AG04450 (cell line): ENCODE measurements around the gene SMIM24. TPM values are rescaled to one million over a fixed set of nuclear protein-coding genes. Genes with fewer than 3 reads are reported as not detected.

Source experiments
- CTCF ChIA-PET: fragments of 300-600, 350-600 bp; formaldehyde crosslinking; extraction: SDS; loops from one replicate; lab custom pipeline; 2022; ENCODE audit warnings: antibody characterized with exemption, inconsistent platforms; lab: Charles Lee
- POLR2A ChIA-PET: fragments of 350-600 bp; formaldehyde crosslinking; extraction: SDS; loops from one replicate; lab custom pipeline; 2021; ENCODE audit warnings: antibody characterized with exemption, inconsistent platforms; lab: Yijun Ruan, JAX
- DNase-seq: peaks from one replicate; pipeline ENCODE4 v3.0.0-alpha.2; 2011; ENCODE audit warnings: low read depth, low spot score
- H3K27ac ChIP-seq: one replicate; pipeline ENCODE4 v1.5.1; 2012; ENCODE audit warnings: low read depth, low read length, control low read depth
- H3K27me3 ChIP-seq: one replicate; pipeline ENCODE4 v1.6.0; 2012; ENCODE audit warnings: low read length; ENCODE audit not compliant: control insufficient read depth, insufficient read depth
- H3K4me3 ChIP-seq: 2 replicates; pipeline ENCODE4 v1.5.1; 2011; ENCODE audit warnings: mild to moderate bottlenecking, low read depth, low read length, control low read depth
- H3K9me3 ChIP-seq: 2 replicates; pipeline ENCODE4 v1.5.1; 2012; ENCODE audit warnings: low read length; ENCODE audit not compliant: control insufficient read depth, insufficient read depth
- polyA plus RNA-seq: library from polyadenylated mRNA; depleted of rRNA; stranded (reverse); fragments of >200 nt; gene quantifications from 2 replicates; pipeline ENCODE4 v1.2.3, GENCODE V29; 2011
- TF ChIP-seq, protein P1 (sequence below): IDR thresholded peaks from 2 replicates; pipeline ENCODE4 v1.5.1; 2011; ENCODE audit warnings: low read depth, low read length, control low read depth, inconsistent platforms

SMIM24 gene
- polyA plus RNA-seq, 1 experiment: 0.19 TPM

DNA sequence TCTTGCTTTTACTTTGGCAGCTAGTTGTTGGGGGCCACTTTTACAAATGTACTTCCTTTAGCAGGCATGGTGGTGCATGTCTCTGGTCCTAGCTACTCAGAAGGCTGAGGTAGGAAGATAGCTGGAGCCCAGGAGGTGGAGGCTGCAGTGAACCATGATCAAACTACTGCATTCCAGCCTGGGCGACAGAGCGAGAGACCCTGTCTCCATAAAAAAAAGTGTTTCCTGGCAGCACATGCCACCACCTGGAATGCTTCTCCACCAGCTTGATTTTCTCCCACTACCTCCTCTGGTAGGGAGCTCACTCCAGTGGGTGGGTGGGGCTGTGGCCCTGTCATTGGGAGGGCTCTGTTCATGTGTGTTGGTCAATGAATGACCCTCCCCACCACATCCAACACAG, 38.3 kb upstream of the SMIM24 start:
- CTCF ChIA-PET: interaction anchor here (1.3 kb wide), 1 partner anchor 33 kb away, joined by 7 read pairs; no protein-coding TSS in a partner anchor

DNA sequence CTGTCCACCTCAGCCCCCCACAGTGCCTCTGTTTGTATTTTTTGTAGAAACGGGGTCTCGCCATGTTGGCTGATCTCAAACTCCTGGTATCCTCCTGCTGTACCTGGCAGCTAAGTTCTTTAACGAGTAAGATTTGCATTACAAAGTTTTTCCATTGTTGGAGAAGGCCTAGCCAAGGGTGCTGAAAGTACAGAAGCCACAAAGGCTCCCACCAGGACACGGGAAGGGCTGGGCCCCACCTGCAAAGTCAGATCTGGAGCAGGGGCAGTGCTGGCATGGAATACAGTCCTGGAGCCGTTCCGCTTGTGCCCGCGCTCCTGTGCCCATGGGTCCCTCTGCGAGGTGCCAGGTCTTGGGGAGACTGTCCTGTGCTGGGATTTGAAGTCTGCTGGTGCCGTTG, 37.9 kb upstream of the SMIM24 start:
- H3K27ac ChIP-seq: no peak overlapping the region
- DNase-seq: no peak
- POLR2A ChIA-PET: interaction anchor here (0.6 to 0.7 kb wide), 2 partner anchors 1251 to 1791 kb away, joined by 4 to 10 read pairs; no protein-coding TSS in a partner anchor
- H3K4me3 ChIP-seq: no peak overlapping the region
- TF ChIP-seq, protein P1, sequence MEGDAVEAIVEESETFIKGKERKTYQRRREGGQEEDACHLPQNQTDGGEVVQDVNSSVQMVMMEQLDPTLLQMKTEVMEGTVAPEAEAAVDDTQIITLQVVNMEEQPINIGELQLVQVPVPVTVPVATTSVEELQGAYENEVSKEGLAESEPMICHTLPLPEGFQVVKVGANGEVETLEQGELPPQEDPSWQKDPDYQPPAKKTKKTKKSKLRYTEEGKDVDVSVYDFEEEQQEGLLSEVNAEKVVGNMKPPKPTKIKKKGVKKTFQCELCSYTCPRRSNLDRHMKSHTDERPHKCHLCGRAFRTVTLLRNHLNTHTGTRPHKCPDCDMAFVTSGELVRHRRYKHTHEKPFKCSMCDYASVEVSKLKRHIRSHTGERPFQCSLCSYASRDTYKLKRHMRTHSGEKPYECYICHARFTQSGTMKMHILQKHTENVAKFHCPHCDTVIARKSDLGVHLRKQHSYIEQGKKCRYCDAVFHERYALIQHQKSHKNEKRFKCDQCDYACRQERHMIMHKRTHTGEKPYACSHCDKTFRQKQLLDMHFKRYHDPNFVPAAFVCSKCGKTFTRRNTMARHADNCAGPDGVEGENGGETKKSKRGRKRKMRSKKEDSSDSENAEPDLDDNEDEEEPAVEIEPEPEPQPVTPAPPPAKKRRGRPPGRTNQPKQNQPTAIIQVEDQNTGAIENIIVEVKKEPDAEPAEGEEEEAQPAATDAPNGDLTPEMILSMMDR: no peak
- H3K27me3 ChIP-seq: no peaks in the 10 kb centered on the region
- H3K9me3 ChIP-seq: no peaks in the 10 kb centered on the region; the same call in 1 of the 2 replicates
- CTCF ChIA-PET: interaction anchor here (1.2 to 1.3 kb wide), 2 partner anchors 28 to 33 kb away, joined by 3 to 7 read pairs; no protein-coding TSS in a partner anchor

More for the DNA sequence above, 38.3 kb upstream of the SMIM24 start:
- POLR2A ChIA-PET: no interaction called here
- DNase-seq: no peak
- H3K27me3 ChIP-seq: no peaks in the 10 kb centered on the region
- TF ChIP-seq, protein P1: no peak
- H3K4me3 ChIP-seq: no peak overlapping the region
- H3K9me3 ChIP-seq: no peaks in the 10 kb centered on the region; the same call in 1 of the 2 replicates
- H3K27ac ChIP-seq: no peak overlapping the region

DNA sequence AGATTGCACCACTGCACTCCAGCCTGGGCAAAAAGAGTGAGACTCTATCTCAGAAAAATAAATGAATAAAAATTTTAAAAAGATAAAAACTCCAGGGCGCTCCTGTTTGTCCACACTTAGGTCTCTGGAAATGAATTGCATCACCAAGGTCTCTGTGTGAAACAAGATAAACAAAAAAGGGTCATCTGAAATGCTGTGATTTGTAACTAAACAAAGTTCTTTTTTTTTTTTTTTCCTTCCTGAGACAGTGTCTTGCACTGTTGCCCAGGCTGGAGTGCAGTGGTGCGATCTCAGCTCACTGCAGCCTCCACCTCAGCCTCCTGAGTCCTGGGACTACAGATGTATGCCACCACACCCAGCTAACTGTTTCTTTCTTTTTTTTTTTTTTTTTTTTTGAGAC, 37.3 kb upstream of the SMIM24 start:
- TF ChIP-seq, protein P1: no peak
- ChIA-PET CTCF (interaction anchor here (1.2 to 1.3 kb wide), 2 partner anchors 29 to 32 kb away, joined by 3 to 7 read pairs; no protein-coding TSS in a partner anchor), POLR2A (interaction anchor here (0.6 to 0.7 kb wide), 4 partner anchors 96 to 1791 kb away, joined by 3 to 10 read pairs (median 4); no protein-coding TSS in a partner anchor)
- DNase-seq: no peak
- H3K4me3 ChIP-seq: no peak overlapping the region
- no peak overlapping the region for H3K27ac ChIP-seq
- no peaks in the 10 kb centered on the region; the same call in 1 of the 2 replicates for H3K9me3 ChIP-seq
- no peaks in the 10 kb centered on the region for H3K27me3 ChIP-seq

DNA sequence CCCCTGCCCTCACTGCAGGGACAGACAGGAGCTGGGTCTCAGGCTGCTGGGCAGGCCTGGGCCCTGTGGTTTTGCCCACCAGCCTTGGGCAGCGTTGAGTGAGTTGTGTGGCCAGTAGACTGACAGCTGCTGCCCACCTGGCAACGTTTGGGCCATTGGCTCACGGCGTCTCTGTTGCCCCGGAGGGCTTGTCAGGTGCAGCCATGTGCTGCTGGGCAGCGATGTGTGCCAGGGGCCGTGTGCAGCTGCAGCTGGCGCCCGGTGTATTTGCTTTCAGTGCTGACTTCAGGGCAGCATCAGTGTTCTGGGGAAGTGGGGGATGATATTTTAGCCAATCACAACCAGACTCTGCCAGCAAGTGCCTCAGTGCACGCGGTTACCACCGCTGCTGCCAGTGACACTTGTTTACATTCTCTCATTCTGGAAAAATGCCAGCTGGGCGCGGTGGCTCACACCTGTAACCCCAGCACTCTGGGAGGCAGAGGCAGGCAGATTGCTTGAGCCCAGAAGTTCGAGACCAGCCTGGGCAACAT, 36.4 kb upstream of the SMIM24 start:
- TF ChIP-seq, protein P1: no peak
- no peak overlapping the region for H3K27ac ChIP-seq
- H3K4me3 ChIP-seq: no peak overlapping the region
- H3K27me3 ChIP-seq: no peaks in the 10 kb centered on the region
- CTCF ChIA-PET: interaction anchor here (1.2 to 1.4 kb wide), 2 partner anchors 30 to 190 kb away, joined by 3 to 5 read pairs; no protein-coding TSS in a partner anchor
- DNase-seq: no peak
- no peaks in the 10 kb centered on the region; the same call in 1 of the 2 replicates for H3K9me3 ChIP-seq
- POLR2A ChIA-PET: no interaction called here

DNA sequence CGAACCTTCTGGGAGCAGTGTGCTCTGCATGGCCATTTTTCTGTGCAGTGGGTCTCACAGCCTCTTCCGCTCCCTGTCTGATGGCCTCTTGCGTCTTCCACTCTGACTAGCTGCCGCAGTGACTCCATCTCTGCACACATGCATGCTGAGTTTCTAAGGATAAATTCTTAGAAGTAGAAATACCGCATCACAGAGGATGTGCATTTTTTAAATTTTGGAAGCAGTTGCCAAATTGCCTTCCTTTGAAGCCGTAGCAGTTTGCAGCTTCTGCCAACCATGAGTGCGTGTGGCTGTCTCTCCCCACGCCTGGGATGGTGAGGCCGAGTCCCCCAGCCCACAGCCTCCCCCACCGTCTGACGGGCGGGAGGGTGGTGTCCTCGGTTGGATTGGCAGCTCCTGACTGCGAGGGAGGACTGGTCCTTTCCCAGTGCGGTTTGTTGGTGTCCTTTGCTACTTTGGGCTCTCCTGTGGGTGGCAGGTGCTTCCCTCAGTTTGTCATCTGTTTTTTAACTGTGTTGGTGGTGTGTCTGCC, 35.6 kb upstream of the SMIM24 start:
- POLR2A ChIA-PET: interaction anchor here (1.3 kb wide), 1 partner anchor 30 kb away, joined by 3 read pairs; no protein-coding TSS in a partner anchor
- CTCF ChIA-PET: interaction anchor here (0.7 to 1.4 kb wide), 2 partner anchors 23 to 190 kb away, joined by 3 to 5 read pairs; partner anchors contain the start of gene TEKTIP1
- no peak for DNase-seq

More for the DNA sequence above, 35.6 kb upstream of the SMIM24 start:
- H3K27ac ChIP-seq: peak overlapping the region; percentile 2
- no peaks in the 10 kb centered on the region for H3K27me3 ChIP-seq
- H3K9me3 ChIP-seq: no peaks in the 10 kb centered on the region; the same call in 1 of the 2 replicates
- H3K4me3 ChIP-seq: no peak overlapping the region
- TF ChIP-seq, protein P1: no peak
